HepG2 (cell line): ENCODE measurements around the gene ATRAID. TPM values are rescaled to one million over a fixed set of nuclear protein-coding genes. Genes with fewer than 3 reads are reported as not detected.
A peak's percentile ranks its signal among the peaks of the same experiment; 100 is the strongest.

Experiments
- ETV6 ChIP-seq: sonication (generic); formaldehyde crosslinking; conservative IDR thresholded peaks from 2 replicates; pipeline ENCODE4 v1.4.0; 2020; ENCODE audit warnings: missing genetic modification reagents
- KDM2A ChIP-seq: sonication (generic); formaldehyde crosslinking; IDR thresholded peaks from 2 replicates; pipeline ENCODE4 v1.4.0; 2020; ENCODE audit warnings: low read depth, missing genetic modification reagents, borderline replicate concordance
- PHB2 ChIP-seq: fragments of 450-650 bp; IDR thresholded peaks from 2 replicates; pipeline ENCODE4 v1.6.1; 2018; ENCODE audit not compliant: partially characterized antibody
- PHF5A ChIP-seq: IDR thresholded peaks from one replicate; pipeline ENCODE4 v1.6.1; 2018; ENCODE audit warnings: low read depth, missing genetic modification reagents; ENCODE audit not compliant: unreplicated experiment
- RAD21 ChIP-seq: fragments of 450-650 bp; formaldehyde crosslinking; IDR thresholded peaks from 2 replicates; pipeline ENCODE4 v1.5.0; 2020; ENCODE audit warnings: mild to moderate bottlenecking
- RBM39 ChIP-seq: fragments of 200-400 bp; formaldehyde crosslinking; IDR thresholded peaks from one replicate; pipeline ENCODE4 v1.6.1; 2018; ENCODE audit warnings: antibody characterized with exemption, mild to moderate bottlenecking, low read depth, low read length; ENCODE audit not compliant: poor library complexity, severe bottlenecking
- SRSF4 ChIP-seq: fragments of 200-400 bp; formaldehyde crosslinking; IDR thresholded peaks from one replicate; pipeline ENCODE4 v1.6.1; 2018; ENCODE audit warnings: mild to moderate bottlenecking, low read depth, low read length, moderate library complexity; ENCODE audit not compliant: poor library complexity, severe bottlenecking
- ZSCAN21 ChIP-seq: sonication (generic); formaldehyde crosslinking; IDR thresholded peaks from 2 replicates; pipeline ENCODE4 v1.8.0; 2022; ENCODE audit warnings: mild to moderate bottlenecking, missing genetic modification reagents, moderate library complexity, borderline replicate concordance
- polyA plus RNA-seq, 8 experiments: library from polyadenylated mRNA; depleted of rRNA in 3 of 8; stranded (reverse) in 7 of 8; unstranded in 1 of 8; fragments of >200 nt; fragmentation: Illumina TruSeq in 4 of 8; extraction: Trizol in 4 of 8; gene quantifications; 2 replicates each; pipeline versions ENCODE4 v1.2.1 to v1.2.3, GENCODE V29; 2011 to 2016; ENCODE audit warnings: low read depth in 4 of 8, missing spikeins in 1 of 8, mixed read lengths in 1 of 8; ENCODE audit not compliant: insufficient read depth in 1 of 8
- total RNA-seq, 5 experiments: library from RNA; depleted of rRNA; stranded (reverse); fragments of >200 nt; fragmentation: Illumina TruSeq; extraction: Trizol; gene quantifications; 2 replicates each; pipeline ENCODE4 v1.2.3, GENCODE V29; 2016; ENCODE audit warnings: low read depth in 1 of 5
- TF ChIP-seq, protein P1 (sequence below): sonication (generic); formaldehyde crosslinking; IDR thresholded peaks from 2 replicates; pipeline ENCODE4 v1.4.0; 2020; ENCODE audit warnings: low read depth, missing genetic modification reagents
- TF ChIP-seq, protein P2 (sequence below): sonication (generic); formaldehyde crosslinking; IDR thresholded peaks from 2 replicates; pipeline ENCODE4 v1.4.0; 2020; ENCODE audit warnings: missing genetic modification reagents
- TF ChIP-seq, protein P3 (sequence below): sonication (generic); formaldehyde crosslinking; IDR thresholded peaks from 2 replicates; pipeline ENCODE4 v1.8.1; 2023; ENCODE audit warnings: mild to moderate bottlenecking, missing genetic modification reagents, borderline replicate concordance
- TF ChIP-seq, protein P4 (sequence below): sonication (generic); formaldehyde crosslinking; IDR thresholded peaks from 2 replicates; pipeline ENCODE4 v1.8.0; 2022; ENCODE audit warnings: mild to moderate bottlenecking, missing genetic modification reagents
- TF ChIP-seq, protein P5 (sequence below): sonication (generic); formaldehyde crosslinking; IDR thresholded peaks from 2 replicates; pipeline ENCODE4 v1.5.1; 2020; ENCODE audit warnings: mild to moderate bottlenecking, missing genetic modification reagents, moderate library complexity
- TF ChIP-seq, protein P6 (sequence below): sonication (generic); formaldehyde crosslinking; IDR thresholded peaks from 2 replicates; pipeline ENCODE4 v1.8.1; 2022; ENCODE audit warnings: mild to moderate bottlenecking, missing genetic modification reagents
- TF ChIP-seq, protein P7 (sequence below): fragments of 450-650 bp; IDR thresholded peaks from 2 replicates; pipeline ENCODE4 v1.6.1; 2017; ENCODE audit warnings: mild to moderate bottlenecking

Gene ATRAID
- total and polyA plus RNA-seq, 2 of the 13 experiments (the other 11 are each of a cell fraction or from before 2014, with no cell fraction given), result 207 to 382 TPM

DNA sequence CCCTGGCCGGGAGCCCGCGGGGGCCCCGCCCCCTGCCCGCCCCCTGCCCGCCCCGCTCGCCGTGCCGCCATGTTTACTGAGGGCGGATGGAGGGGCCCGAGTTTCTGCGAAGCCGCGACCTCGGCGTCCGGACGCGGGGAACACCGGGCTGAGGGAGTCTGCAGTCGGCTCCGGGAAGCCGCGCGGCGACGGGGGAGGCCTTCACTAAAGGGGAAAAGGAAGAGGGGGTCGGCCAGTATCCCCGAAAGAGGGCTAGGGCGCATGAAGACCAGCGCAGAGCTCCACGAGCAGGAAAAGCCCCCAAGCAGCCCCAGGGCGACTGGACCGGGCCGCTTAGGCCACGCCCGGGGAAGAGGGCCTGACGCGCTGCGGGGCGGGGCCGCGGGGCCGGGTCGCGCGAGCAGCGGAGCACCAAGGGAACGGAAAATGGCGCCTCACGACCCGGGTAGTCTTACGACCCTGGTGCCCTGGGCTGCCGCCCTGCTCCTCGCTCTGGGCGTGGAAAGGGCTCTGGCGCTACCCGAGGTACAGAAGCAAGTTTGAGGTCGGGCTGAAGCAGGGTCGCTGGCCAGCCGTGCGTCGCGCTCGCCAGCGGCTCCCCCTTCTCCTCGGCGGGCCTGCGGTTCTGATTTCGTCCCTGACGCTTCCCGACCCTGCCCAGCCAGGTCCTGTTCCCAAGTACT lies at the start of gene ATRAID, which contains the start of gene SLC5A6 (continued):
- TF ChIP-seq, protein P1, sequence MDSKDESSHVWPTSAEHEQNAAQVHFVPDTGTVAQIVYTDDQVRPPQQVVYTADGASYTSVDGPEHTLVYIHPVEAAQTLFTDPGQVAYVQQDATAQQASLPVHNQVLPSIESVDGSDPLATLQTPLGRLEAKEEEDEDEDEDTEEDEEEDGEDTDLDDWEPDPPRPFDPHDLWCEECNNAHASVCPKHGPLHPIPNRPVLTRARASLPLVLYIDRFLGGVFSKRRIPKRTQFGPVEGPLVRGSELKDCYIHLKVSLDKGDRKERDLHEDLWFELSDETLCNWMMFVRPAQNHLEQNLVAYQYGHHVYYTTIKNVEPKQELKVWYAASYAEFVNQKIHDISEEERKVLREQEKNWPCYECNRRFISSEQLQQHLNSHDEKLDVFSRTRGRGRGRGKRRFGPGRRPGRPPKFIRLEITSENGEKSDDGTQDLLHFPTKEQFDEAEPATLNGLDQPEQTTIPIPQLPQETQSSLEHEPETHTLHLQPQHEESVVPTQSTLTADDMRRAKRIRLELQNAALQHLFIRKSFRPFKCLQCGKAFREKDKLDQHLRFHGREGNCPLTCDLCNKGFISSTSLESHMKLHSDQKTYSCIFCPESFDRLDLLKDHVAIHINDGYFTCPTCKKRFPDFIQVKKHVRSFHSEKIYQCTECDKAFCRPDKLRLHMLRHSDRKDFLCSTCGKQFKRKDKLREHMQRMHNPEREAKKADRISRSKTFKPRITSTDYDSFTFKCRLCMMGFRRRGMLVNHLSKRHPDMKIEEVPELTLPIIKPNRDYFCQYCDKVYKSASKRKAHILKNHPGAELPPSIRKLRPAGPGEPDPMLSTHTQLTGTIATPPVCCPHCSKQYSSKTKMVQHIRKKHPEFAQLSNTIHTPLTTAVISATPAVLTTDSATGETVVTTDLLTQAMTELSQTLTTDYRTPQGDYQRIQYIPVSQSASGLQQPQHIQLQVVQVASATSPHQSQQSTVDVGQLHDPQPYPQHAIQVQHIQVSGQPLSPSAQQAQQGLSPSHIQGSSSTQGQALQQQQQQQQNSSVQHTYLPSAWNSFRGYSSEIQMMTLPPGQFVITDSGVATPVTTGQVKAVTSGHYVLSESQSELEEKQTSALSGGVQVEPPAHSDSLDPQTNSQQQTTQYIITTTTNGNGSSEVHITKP (CRISPR knock-in tag), result peak; percentile 25; the same call in 1 of the 2 replicates
- TF ChIP-seq, protein P2, sequence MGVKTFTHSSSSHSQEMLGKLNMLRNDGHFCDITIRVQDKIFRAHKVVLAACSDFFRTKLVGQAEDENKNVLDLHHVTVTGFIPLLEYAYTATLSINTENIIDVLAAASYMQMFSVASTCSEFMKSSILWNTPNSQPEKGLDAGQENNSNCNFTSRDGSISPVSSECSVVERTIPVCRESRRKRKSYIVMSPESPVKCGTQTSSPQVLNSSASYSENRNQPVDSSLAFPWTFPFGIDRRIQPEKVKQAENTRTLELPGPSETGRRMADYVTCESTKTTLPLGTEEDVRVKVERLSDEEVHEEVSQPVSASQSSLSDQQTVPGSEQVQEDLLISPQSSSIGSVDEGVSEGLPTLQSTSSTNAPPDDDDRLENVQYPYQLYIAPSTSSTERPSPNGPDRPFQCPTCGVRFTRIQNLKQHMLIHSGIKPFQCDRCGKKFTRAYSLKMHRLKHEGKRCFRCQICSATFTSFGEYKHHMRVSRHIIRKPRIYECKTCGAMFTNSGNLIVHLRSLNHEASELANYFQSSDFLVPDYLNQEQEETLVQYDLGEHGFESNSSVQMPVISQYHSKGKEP (CRISPR knock-in tag), result peak; percentile 69; the same call in 1 of the 2 replicates
- TF ChIP-seq, protein P3, sequence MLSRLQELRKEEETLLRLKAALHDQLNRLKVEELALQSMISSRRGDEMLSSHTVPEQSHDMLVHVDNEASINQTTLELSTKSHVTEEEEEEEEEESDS, result no peak
- TF ChIP-seq RBM39 (peak; percentile 99), SRSF4 (no peak), RAD21 (CRISPR knock-in tag) (peak; percentile 71), PHB2 (no peak), ZSCAN21 (peak; percentile 88), ETV6 (CRISPR knock-in tag) (peak; percentile 79; the same call in 1 of the 2 replicates), KDM2A (peak; percentile 78; the same call in 1 of the 2 replicates), PHF5A (CRISPR knock-in tag) (peak; percentile 28)
- TF ChIP-seq, protein P4, sequence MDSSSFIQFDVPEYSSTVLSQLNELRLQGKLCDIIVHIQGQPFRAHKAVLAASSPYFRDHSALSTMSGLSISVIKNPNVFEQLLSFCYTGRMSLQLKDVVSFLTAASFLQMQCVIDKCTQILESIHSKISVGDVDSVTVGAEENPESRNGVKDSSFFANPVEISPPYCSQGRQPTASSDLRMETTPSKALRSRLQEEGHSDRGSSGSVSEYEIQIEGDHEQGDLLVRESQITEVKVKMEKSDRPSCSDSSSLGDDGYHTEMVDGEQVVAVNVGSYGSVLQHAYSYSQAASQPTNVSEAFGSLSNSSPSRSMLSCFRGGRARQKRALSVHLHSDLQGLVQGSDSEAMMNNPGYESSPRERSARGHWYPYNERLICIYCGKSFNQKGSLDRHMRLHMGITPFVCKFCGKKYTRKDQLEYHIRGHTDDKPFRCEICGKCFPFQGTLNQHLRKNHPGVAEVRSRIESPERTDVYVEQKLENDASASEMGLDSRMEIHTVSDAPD (CRISPR knock-in tag), result no peak
- TF ChIP-seq, protein P5, sequence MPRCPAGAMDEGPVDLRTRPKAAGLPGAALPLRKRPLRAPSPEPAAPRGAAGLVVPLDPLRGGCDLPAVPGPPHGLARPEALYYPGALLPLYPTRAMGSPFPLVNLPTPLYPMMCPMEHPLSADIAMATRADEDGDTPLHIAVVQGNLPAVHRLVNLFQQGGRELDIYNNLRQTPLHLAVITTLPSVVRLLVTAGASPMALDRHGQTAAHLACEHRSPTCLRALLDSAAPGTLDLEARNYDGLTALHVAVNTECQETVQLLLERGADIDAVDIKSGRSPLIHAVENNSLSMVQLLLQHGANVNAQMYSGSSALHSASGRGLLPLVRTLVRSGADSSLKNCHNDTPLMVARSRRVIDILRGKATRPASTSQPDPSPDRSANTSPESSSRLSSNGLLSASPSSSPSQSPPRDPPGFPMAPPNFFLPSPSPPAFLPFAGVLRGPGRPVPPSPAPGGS (CRISPR knock-in tag), result peak; percentile 77; the same call in 1 of the 2 replicates
- TF ChIP-seq, protein P6, sequence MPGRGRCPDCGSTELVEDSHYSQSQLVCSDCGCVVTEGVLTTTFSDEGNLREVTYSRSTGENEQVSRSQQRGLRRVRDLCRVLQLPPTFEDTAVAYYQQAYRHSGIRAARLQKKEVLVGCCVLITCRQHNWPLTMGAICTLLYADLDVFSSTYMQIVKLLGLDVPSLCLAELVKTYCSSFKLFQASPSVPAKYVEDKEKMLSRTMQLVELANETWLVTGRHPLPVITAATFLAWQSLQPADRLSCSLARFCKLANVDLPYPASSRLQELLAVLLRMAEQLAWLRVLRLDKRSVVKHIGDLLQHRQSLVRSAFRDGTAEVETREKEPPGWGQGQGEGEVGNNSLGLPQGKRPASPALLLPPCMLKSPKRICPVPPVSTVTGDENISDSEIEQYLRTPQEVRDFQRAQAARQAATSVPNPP (CRISPR knock-in tag), result no peak; the same call in 1 of the 2 replicates
- TF ChIP-seq, protein P7, sequence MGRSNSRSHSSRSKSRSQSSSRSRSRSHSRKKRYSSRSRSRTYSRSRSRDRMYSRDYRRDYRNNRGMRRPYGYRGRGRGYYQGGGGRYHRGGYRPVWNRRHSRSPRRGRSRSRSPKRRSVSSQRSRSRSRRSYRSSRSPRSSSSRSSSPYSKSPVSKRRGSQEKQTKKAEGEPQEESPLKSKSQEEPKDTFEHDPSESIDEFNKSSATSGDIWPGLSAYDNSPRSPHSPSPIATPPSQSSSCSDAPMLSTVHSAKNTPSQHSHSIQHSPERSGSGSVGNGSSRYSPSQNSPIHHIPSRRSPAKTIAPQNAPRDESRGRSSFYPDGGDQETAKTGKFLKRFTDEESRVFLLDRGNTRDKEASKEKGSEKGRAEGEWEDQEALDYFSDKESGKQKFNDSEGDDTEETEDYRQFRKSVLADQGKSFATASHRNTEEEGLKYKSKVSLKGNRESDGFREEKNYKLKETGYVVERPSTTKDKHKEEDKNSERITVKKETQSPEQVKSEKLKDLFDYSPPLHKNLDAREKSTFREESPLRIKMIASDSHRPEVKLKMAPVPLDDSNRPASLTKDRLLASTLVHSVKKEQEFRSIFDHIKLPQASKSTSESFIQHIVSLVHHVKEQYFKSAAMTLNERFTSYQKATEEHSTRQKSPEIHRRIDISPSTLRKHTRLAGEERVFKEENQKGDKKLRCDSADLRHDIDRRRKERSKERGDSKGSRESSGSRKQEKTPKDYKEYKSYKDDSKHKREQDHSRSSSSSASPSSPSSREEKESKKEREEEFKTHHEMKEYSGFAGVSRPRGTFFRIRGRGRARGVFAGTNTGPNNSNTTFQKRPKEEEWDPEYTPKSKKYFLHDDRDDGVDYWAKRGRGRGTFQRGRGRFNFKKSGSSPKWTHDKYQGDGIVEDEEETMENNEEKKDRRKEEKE, result no peak
